KOPT-K1 (cell line): ENCODE results near the gene TWF2.
"Not testable (repeated sequence)": the region's sequence is repeated elsewhere in the genome, so short reads cannot be mapped to it uniquely, and the experiment has no call there.

Experiments used
- H3K27ac ChIP-seq: fragments of 200-600 bp; sonication (generic); 2 replicates; pipeline ENCODE4 v1.5.1; 2016; ENCODE audit warnings: antibody characterized with exemption, mild to moderate bottlenecking, low read depth, low read length; ENCODE audit not compliant: poor library complexity, severe bottlenecking
- H3K36me3 ChIP-seq: fragments of 200-600 bp; sonication (generic); 2 replicates; pipeline ENCODE4 v1.5.1; 2017; ENCODE audit warnings: antibody characterized with exemption, mild to moderate bottlenecking, low read length, moderate library complexity; ENCODE audit not compliant: insufficient read depth
- H3K9me3 ChIP-seq: fragments of 200-600 bp; sonication (generic); 2 replicates; pipeline ENCODE4 v1.5.1; 2017; ENCODE audit warnings: antibody characterized with exemption, low read length, mild to moderate bottlenecking; ENCODE audit not compliant: insufficient read depth, poor library complexity, severe bottlenecking

The TWF2 gene

DNA sequence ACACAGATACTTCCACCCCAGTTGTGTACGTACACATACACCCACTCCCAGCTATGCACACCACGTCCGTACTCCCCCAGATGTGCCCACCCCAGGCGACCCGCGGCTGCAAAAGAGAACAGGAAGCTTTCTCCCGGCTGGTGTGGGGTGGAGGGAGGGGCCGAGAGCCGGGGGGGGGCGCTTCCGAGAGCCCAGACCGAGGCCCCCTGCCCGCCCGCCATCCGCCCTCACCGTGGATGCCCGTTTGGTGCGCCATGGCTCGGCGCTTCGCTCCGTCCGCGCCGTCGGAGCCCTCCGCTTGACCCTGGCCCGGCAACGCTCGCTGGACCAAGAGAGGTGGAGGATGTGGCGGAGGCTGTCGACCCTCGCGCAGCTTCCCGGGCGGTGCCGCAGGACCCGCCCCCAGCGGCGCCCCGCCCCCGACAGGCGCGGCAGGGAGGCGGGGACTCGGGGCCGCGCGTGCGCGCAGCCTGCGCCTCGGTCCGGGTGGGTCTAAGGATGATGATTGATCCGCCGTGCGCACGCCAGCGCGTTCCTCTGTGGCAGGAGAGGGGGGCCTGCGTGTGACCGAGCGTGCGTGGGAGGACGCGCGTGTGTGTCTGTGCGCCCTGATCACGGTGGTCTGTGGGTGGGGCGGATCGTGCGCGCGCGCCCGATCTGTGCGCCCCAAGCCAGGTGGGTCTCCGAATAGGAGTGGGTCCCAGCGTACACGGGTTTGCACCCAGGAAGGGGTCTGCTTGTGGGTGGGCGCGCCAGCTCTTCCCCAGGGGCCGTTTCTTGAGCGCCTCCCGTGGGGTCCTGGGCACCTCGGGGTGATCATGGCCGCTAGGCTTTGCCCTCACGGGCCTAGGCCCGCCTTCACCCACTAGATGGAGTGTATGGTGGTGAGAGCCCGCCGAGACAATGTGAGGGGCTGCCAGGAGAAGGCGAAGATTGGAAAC lies at the start of gene TWF2:
TSS of gene TWF2 (minus strand) at position 398 of the 941 bp plus-strand sequence. CDS start at position 256, 142 bp downstream.
- H3K36me3 ChIP-seq = peaks cover 18% of the 10 kb centered on the region
- peak within 1 kb of the TSS; percentile 93 for H3K27ac ChIP-seq

DNA sequence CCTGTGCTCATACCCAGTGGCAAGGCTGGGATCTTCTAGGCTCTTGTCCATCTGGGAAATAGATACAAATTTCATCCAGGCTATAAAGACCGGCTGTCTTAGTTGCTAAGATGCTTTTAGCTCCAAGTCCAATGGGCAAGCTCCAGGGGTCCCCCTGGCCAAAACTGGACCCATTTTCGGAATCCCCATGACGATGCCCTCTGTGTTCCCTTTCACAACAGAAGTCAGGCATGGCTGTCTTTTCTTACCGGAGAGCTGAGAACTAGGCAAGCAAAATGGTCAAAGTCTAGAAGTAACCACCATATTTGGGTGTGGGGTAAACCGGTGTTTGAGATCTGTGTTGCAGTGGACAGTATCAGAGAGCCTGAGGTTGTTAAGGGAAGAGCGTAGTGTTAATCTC lies 49.7 kb upstream of the TWF2 start:
- H3K9me3 ChIP-seq = no peaks in the 10 kb centered on the region
- peak overlapping the region; percentile 98 for H3K27ac ChIP-seq
- peaks cover 33% of the 10 kb centered on the region; the same call in 1 of the 2 replicates for H3K36me3 ChIP-seq

More for the DNA sequence above, at the start of gene TWF2:
- H3K9me3 ChIP-seq = no peaks in the 10 kb centered on the region

DNA sequence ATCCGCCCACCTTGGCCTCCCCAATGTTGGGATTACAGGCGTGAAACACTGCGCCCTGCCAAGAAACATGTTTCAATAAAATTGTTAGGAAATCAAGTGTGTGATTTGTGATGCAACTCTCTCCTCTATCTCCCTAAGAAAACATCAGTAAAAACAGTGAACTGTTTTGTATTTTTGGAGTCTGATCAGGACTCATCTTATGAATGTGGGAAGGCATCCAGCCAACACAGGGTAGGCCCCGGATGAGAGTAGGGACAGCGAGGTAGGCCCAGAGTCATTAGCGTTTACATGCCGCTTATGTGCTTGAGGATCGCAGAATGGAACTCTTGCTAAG lies 47.8 kb upstream of the TWF2 start:
- no peaks in the 10 kb centered on the region for H3K9me3 ChIP-seq
- peaks cover 13% of the 10 kb centered on the region; the same call in 1 of the 2 replicates for H3K36me3 ChIP-seq
- peak overlapping the region; percentile 98 for H3K27ac ChIP-seq

DNA sequence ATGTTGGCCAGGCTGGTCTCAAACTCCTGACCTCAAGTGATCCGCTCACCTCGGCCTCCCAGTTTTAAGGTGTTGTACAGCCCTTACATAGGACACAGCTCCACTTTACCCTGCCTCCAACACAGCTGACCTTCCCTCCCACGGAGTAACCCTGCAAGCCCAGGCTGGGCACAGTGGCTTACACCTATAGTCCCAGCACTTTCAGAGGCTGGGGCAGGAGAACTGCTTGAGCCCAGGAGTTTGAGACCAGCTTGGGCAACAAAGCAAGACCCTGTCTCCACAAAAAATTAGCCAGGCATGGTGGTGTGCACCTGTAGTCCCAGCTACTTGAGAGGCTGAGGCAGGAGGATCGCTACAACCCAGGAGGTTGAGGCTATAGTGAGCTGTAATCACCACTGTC lies 45.1 kb upstream of the TWF2 start:
- not testable (repeated sequence) for H3K9me3 ChIP-seq, H3K27ac ChIP-seq

DNA sequence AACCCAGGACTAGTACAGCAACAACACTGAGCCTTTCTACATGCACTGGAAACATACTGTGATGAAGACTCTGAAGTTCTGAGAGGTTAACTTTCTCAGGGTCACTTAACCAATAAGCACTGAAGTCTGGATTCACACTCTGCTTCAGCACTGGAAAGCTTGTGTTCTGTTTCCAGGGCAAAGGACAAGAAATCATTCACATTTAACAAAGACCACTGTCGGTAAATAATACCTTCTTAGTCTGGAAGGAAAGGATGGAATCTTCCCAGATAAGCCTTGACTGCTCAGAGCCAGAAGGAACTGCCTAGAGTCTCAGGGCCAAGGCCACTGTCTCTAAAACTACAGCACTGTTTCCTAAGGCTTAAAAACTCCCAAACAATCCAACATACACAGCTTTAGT lies 44.3 kb upstream of the TWF2 start:
- peak overlapping the region; percentile 65 for H3K27ac ChIP-seq
- no peaks in the 10 kb centered on the region for H3K36me3 ChIP-seq
- H3K9me3 ChIP-seq = no peaks in the 10 kb centered on the region

More for the DNA sequence above, 45.1 kb upstream of the TWF2 start:
- H3K36me3 ChIP-seq = not testable (repeated sequence)

DNA sequence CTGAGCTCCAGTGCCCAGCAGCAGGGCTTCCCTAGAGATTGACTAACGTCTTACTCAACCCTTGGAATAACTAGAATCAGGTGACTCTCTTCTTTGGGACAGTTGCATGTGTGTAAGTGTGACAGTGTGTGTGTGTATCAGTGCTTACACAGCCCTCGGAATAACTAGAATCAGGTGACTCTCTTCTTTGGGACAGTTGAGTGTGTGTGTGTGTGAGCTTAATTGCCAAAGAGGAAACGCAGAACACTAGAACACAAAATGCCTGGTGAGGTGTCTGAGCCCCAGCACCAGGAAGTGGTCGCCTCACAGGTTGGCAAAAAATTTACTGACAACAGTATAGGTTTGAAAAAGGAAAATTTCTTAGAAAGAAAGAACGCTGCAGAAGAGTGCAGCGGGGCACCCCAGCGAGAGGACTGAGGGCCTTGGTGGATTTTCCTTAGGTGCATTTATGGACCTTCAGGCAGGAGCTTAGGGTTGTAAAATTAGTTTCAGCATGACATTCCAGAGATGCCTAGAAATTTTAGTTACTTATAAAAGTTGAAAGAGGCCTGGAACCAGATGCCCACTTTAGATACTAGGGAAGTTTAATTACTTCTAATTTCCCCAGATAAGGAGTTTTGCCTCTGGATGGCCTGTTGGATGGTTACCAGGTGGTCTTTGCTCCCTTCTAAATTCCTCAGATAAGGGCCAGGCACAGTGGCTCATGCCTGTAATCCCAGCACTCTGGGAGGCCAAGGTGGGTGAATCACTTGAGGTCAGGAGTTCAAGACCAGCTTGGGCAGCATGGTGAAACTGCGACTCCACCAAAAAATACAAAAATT lies 43.2 kb upstream of the TWF2 start:
- no peaks in the 10 kb centered on the region for H3K36me3 ChIP-seq
- H3K27ac ChIP-seq = peak overlapping the region; percentile 65
- H3K9me3 ChIP-seq = no peaks in the 10 kb centered on the region

DNA sequence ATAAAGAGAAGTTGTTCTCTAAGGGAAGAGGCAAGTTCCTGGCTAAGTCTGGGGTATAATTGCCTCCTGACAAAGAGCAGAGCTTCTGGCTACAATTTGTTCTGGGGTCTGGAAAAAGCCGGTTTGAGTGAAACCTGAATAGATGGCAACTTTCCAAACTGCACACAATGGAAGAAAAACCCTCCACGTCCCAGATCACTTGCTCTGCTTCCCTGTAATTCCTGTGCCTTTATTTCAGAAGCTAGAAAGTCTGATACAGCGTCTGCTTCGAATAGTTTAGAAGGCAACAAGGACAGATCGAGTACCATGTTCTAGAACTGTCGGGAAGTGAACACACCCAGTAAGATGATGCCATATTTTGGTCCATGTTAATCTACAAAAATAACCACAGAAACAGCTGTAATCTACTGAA lies 41.1 kb upstream of the TWF2 start:
- Histone ChIP-seq H3K27ac (peak overlapping the region; percentile 91), H3K36me3 (peaks cover 17% of the 10 kb centered on the region), H3K9me3 (no peaks in the 10 kb centered on the region)

DNA sequence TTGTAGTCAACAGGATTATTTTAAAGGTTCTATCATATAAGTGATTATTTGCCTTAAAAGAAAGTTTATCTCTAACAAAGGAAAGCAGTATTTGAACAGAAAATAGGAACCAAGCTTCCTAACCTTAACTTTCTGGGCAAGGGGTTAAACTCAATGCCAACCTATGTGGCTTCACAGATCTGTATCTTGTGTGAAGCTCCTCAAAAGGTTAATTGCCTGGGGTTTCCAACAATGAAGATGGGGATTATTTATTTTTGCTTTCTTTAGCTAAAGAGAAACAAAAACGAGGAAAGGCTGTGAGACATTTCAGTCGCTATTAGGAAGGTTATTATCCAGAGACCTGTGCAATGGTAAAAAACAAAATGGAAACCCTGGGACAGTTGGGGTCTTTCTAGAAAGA lies 40.6 kb upstream of the TWF2 start:
- Histone ChIP-seq H3K27ac (peak overlapping the region; percentile 91), H3K9me3 (no peaks in the 10 kb centered on the region), H3K36me3 (peaks cover 21% of the 10 kb centered on the region)

DNA sequence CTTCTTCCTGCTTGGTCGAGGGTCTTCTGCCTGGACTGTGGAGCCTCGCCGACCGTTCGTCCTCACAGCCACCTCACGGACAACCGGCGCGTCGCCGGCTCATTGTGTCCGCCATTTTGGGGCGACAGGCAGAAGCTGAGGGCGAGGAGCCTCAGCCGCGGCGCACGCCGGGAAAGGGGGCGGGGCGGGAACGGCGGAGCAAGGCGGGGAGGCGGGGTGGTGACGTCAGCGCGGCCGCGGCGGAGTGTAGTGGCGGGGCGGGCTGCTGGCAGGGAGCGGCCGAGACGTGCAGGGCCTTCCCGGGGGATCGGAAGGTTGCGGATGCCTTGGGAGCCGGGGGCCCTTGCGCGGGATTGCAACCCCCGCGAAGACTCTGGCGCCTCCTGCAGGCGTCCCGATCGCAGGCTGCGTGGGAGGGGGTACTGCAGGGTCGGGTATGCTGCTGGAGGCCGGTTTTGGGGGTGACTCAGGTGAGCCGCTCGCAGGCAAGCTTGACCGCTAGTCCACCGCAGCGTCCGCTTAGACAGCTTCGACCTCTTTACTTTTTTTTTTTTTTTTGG lies 39.6 kb upstream of the TWF2 start, which contains the start of gene WDR82:
TSS of gene WDR82 (minus strand) at position 140 of the 560 bp plus-strand sequence. CDS start 288 bp downstream, outside the sequence.
- peaks cover 31% of the 10 kb centered on the region for H3K36me3 ChIP-seq
- no peaks in the 10 kb centered on the region for H3K9me3 ChIP-seq

DNA sequence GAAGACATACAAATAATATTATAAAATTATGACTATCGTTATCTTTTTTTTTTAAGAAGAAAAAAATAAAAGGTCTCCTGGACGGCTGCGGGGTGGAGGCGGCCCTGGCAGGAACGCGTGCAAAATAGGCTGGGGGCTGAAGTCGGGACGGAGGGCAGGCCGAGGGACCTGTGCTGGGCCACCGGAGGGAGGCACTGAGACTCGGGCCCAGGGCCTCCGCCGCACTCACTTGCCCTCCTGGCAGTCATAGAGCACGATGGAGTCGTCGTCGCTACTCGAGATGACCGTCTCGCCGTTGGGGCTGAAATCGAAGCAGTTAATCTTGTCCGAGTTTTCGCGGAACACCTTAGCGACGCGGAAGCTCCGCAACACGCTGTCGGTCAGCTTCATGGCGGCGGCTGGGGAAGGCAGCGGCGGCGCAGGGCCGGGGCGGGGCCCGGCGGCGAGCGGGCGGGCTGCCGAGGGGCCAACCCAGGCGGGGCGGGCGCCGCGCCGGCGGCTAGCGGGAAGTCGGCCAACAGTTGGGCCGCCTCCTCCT lies 39.1 kb upstream of the TWF2 start:
- Histone ChIP-seq H3K36me3 (peaks cover 37% of the 10 kb centered on the region), H3K27ac (peak overlapping the region; percentile 91), H3K9me3 (no peaks in the 10 kb centered on the region)

More for the DNA sequence above, 39.6 kb upstream of the TWF2 start, which contains the start of gene WDR82:
- H3K27ac ChIP-seq = peak within 1 kb of the TSS; percentile 91

DNA sequence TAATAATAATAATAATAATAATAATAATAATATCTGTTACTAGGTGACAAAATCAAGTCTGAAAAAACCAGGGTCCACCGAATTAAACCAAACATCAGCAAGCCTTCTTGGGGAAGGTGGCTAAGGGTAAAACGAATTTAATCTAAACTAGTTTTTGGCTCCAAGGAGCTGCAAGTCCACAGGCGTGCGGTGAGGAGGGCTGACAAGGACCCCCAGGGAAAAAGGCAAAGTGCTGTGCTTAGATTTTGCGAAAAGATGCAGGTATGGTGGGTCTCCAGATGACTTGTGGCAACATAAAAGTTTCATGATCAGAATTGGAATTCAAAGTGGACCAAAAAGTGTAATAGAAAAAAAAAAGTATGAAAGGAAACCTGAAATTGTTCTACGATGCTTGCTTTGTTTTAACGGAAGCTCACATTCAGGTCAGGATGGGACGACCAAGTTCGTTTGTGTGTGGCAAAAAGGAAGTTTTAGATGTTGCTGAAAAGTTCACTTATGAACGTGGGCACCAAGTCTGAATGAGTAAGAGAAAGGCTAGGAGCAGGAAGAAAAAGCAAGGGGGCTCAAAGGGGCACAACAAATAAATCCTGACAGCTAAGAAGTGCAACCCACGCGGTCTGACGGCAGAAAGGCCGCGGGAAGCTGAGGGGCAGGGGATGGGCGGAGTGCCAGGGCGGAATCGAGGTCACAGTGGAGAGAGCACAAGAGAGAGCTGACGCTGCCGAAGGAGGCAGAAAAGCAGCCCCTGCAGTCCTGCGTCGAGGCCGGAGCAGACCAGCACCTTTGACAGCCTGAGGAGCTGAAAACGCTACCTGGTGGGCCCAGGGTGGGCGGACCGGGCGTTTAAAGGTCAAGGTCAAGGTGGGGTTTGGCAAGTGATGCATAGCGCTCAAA lies 38.4 kb upstream of the TWF2 start:
- H3K9me3 ChIP-seq = no peaks in the 10 kb centered on the region
- H3K27ac ChIP-seq = peak overlapping the region; percentile 91
- peaks cover 44% of the 10 kb centered on the region for H3K36me3 ChIP-seq

DNA sequence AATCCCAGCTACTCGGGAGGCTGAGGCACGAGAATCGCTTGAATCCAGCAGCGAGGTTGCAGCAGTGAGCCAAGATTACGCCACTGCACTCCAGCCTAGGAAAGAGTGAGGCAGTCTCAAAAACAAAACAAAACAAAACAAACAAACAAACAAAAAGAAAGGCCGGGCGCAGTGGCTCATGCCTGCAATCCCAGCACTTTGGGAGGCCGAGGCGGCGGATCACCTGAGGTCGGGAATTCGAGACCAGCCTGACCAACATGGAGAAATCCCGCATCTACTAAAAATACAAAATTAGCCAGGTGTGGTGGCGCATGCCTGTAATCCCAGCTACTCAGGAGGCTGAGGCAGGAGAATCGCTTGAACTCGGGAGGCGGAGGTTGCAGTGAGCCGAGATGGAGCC lies 35.8 kb upstream of the TWF2 start:
- H3K36me3 ChIP-seq = peaks cover 70% of the 10 kb centered on the region
- not testable (repeated sequence) for H3K27ac ChIP-seq

DNA sequence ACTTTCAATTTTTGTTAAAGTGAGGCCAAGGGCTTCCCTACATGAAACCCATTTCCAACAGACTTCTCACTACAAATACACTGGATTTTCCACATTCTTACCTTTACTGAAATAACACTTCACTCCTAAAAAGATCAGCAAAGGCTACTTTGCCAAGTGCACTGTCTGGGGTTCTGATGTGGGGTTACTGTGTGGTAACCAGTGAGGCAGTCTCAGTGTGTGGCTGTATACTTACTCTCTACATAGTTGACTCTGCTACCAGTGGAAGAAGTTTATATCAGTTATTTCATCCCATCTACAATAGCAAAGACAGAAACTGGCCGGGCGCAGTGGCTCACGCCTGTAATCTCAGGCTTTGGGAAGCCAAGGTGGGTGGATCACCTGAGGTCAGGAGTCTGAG lies 33.9 kb upstream of the TWF2 start:
- no peaks in the 10 kb centered on the region for H3K9me3 ChIP-seq
- no peak overlapping the region for H3K27ac ChIP-seq
- peaks cover 89% of the 10 kb centered on the region for H3K36me3 ChIP-seq

More for the DNA sequence above, 35.8 kb upstream of the TWF2 start:
- H3K9me3 ChIP-seq = not testable (repeated sequence)

DNA sequence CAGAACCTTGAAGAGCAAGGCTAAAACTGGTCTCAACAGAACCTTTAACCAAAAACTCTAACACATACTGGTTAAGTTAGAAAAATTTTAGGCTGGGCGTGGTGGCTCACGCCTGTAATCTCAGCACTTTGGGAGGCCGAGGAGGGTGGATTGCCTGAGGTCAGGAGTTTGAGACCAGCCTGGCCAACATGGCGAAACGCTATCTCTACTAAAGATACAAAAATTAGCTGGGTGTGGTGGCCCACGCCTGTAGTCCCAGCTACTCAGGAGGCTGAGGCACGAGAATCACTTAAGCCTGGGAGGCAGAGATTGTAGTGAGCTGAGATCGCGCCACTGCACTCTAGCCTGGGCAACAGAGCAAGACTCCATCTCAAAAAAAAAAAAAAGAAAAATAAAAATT lies 33.2 kb upstream of the TWF2 start:
- H3K36me3 ChIP-seq = peaks cover 96% of the 10 kb centered on the region
- H3K27ac ChIP-seq, H3K9me3 ChIP-seq: not testable (repeated sequence)
